Osteoblast (primary cell): ENCODE data around the gene ZDHHC18. TPM values are rescaled to one million over a fixed set of nuclear protein-coding genes. Genes with fewer than 3 reads are reported as not detected.

Experiments
- DNase-seq: peaks from one replicate; pipeline ENCODE4 v3.0.0; 2011; ENCODE audit warnings: low spot score, mixed read lengths; ENCODE audit not compliant: insufficient read length; ENCODE audit errors: missing footprints
- H2AFZ ChIP-seq: 2 replicates; pipeline ENCODE4 v1.6.0; 2011; ENCODE audit warnings: mild to moderate bottlenecking, low read length
- H3K27ac ChIP-seq: 2 replicates; pipeline ENCODE4 v1.5.1; 2011; ENCODE audit warnings: mild to moderate bottlenecking, low read depth, low read length, moderate library complexity
- H3K27me3 ChIP-seq: 2 replicates; pipeline ENCODE4 v1.6.0; 2012; ENCODE audit warnings: mild to moderate bottlenecking, control low read depth, inconsistent platforms, low read length, moderate library complexity; ENCODE audit not compliant: insufficient read depth
- H3K36me3 ChIP-seq: 2 replicates; pipeline ENCODE4 v1.5.1; 2011; ENCODE audit warnings: mild to moderate bottlenecking, low read length, control low read depth, moderate library complexity; ENCODE audit not compliant: insufficient read depth
- H3K4me1 ChIP-seq: 2 replicates; pipeline ENCODE4 v1.5.1; 2011; ENCODE audit warnings: mild to moderate bottlenecking, low read length, control low read depth, moderate library complexity; ENCODE audit not compliant: insufficient read depth
- H3K4me2 ChIP-seq: 2 replicates; pipeline ENCODE4 v1.6.0; 2011; ENCODE audit warnings: mild to moderate bottlenecking, low read length; ENCODE audit not compliant: insufficient read depth
- H3K4me3 ChIP-seq: fragments of 200-600 bp; sonication (generic); 3 replicates; pipeline ENCODE4 v1.5.1; 2012; ENCODE audit warnings: mild to moderate bottlenecking, low read length, inconsistent platforms; ENCODE audit not compliant: insufficient read depth
- H3K79me2 ChIP-seq: 2 replicates; pipeline ENCODE4 v1.6.0; 2012; ENCODE audit warnings: mild to moderate bottlenecking, low read length, control low read depth, inconsistent platforms; ENCODE audit not compliant: insufficient read depth
- H3K9me3 ChIP-seq: 2 replicates; pipeline ENCODE4 v1.5.1; 2011; ENCODE audit warnings: low read depth, low read length, control low read depth
- H4K20me1 ChIP-seq: 2 replicates; pipeline ENCODE4 v1.6.0; 2012; ENCODE audit warnings: mild to moderate bottlenecking, low read length, control low read depth; ENCODE audit not compliant: insufficient read depth
- CTCF ChIP-seq: IDR thresholded peaks from 2 replicates; pipeline ENCODE4 v1.5.1; 2011; ENCODE audit warnings: mild to moderate bottlenecking, low read depth, low read length, moderate library complexity; ENCODE audit errors: extremely low read depth
- total RNA-seq: library from RNA; depleted of rRNA; stranded (reverse); fragments of >200 nt; gene quantifications from 2 replicates; pipeline ENCODE4 v1.2.3, GENCODE V29; 2012

Gene ZDHHC18
- total RNA-seq, 1 donor, result 7.6 TPM

- Histone ChIP-seq H2AFZ (no peak overlapping the region), H3K4me3 (no peak overlapping the region), H4K20me1 (peaks cover 19% of the 10 kb centered on the region), H3K4me2 (peak overlapping the region; percentile 37), H3K4me1 (peaks cover 20% of the 10 kb centered on the region), H3K27ac (peak overlapping the region; percentile 96), H3K36me3 (peaks cover 53% of the 10 kb centered on the region), H3K79me2 (peaks cover 2% of the 10 kb centered on the region), H3K27me3 (no peaks in the 10 kb centered on the region), H3K9me3 (no peaks in the 10 kb centered on the region)
- TF ChIP-seq CTCF, result no peak
- DNase-seq, result peak; percentile 26
These were observed 22.0 kb downstream of the ZDHHC18 start for GRCh38 chr1:26848499-26848898.

GRCh38 chr1:26848941-26849774 is 22.7 kb downstream of the ZDHHC18 start:
- Histone ChIP-seq H3K4me2 (peak overlapping the region; percentile 37), H3K4me1 (peaks cover 20% of the 10 kb centered on the region), H3K79me2 (no peaks in the 10 kb centered on the region), H3K27me3 (no peaks in the 10 kb centered on the region), H3K4me3 (no peak overlapping the region), H3K9me3 (no peaks in the 10 kb centered on the region), H3K27ac (peak overlapping the region; percentile 96), H2AFZ (peak overlapping the region; percentile 1), H4K20me1 (peaks cover 25% of the 10 kb centered on the region), H3K36me3 (peaks cover 59% of the 10 kb centered on the region)
- TF ChIP-seq CTCF, result no peak
- DNase-seq, result peak; percentile 98

GRCh38 chr1:26851106-26851684 is 24.7 kb downstream of the ZDHHC18 start:
- peak; percentile 14 for TF ChIP-seq CTCF
- peaks cover 65% of the 10 kb centered on the region for H3K36me3 ChIP-seq
- H3K27ac ChIP-seq, result no peak overlapping the region

GRCh38 chr1:26852701-26853100 is 26.2 kb downstream of the ZDHHC18 start:
- no peak for TF ChIP-seq CTCF
- peaks cover 62% of the 10 kb centered on the region for H3K36me3 ChIP-seq
- H2AFZ ChIP-seq, result no peak overlapping the region
- no peak overlapping the region for H3K4me2 ChIP-seq
- no peak for DNase-seq
- H3K27ac ChIP-seq, result no peak overlapping the region
- H3K27me3 ChIP-seq, result no peaks in the 10 kb centered on the region
- peaks cover 22% of the 10 kb centered on the region for H4K20me1 ChIP-seq
- no peak overlapping the region for H3K4me3 ChIP-seq
- H3K9me3 ChIP-seq, result no peaks in the 10 kb centered on the region
- H3K4me1 ChIP-seq, result peaks cover 20% of the 10 kb centered on the region
- H3K79me2 ChIP-seq, result no peaks in the 10 kb centered on the region

More at GRCh38 chr1:26851106-26851684, 24.7 kb downstream of the ZDHHC18 start:
- DNase-seq, result peak; percentile 49
- Histone ChIP-seq H3K27me3 (no peaks in the 10 kb centered on the region), H3K4me2 (no peak overlapping the region), H3K4me3 (no peak overlapping the region), H3K79me2 (no peaks in the 10 kb centered on the region), H3K9me3 (no peaks in the 10 kb centered on the region), H3K4me1 (peaks cover 20% of the 10 kb centered on the region), H4K20me1 (peaks cover 22% of the 10 kb centered on the region), H2AFZ (no peak overlapping the region)
